AG09309 (cell line): Measurements from ENCODE around the gene ERGIC2.
A peak's percentile ranks its signal among the peaks of the same experiment; 100 is the strongest.

ENCODE experiments used
- DNase-seq: peaks from one replicate; pipeline ENCODE4 v3.0.0-alpha.2; 2010; ENCODE audit warnings: low read depth
- H3K4me3 ChIP-seq: 2 replicates; pipeline ENCODE4 v1.5.1; 2011; ENCODE audit warnings: mild to moderate bottlenecking, low read depth, low read length, moderate library complexity; ENCODE audit not compliant: control insufficient read depth
- CTCF ChIP-seq: IDR thresholded peaks from 2 replicates; pipeline ENCODE4 v1.5.1; 2011; ENCODE audit warnings: mild to moderate bottlenecking, low read depth, low read length, inconsistent platforms; ENCODE audit not compliant: insufficient read depth, control insufficient read depth; ENCODE audit errors: missing control alignments

Gene ERGIC2

GRCh38 chr12:29320295-29321085, 60.5 kb downstream of the ERGIC2 start:
- H3K4me3 ChIP-seq = no peak overlapping the region
- peak; percentile 78 for DNase-seq
- no peak for TF ChIP-seq CTCF

DNA sequence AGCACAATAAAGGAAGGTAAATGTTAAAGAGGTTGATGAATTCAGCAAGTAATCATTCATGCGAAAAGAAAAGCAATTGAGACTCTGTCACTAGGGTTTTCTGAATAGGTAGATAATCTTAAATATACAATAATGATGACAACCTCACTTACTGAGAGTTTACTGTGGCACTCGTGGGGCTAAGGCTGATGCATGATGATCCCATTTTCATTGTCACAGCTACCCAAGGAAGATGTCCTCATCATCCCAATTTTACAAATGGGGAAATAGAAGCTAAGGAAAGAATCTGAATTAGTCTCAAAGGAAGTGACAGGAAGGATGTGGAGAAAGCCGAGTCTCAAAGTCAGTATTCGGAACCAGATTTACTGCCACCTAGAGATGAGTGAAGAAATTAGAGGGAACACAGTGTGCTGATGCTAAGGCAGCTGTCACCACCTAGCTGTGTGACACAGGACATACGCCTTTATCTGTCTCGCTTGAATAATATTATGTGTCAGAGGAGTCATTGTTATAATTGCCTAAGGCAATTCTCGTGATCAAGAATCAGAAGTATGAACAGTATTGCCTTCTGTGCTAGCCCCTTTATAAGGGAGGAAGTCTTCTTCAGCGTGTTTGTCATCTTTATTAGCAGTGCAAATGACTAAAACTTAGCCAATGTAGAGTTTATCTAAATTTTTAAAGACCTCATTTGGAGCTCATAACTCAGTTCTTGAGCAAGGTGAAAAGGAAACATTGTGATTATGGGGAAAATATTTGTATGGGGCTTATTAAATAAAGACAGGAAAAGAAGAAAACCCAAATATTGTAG, 63.2 kb downstream of the ERGIC2 start:
- no peak overlapping the region for H3K4me3 ChIP-seq
- no peak for DNase-seq

GRCh38 chr12:29316752-29317151, 64.2 kb downstream of the ERGIC2 start:
- DNase-seq = no peak
- no peak overlapping the region for H3K4me3 ChIP-seq
- no peak for TF ChIP-seq CTCF

More for the DNA sequence above, 63.2 kb downstream of the ERGIC2 start:
- TF ChIP-seq CTCF = peak; percentile 54

DNA sequence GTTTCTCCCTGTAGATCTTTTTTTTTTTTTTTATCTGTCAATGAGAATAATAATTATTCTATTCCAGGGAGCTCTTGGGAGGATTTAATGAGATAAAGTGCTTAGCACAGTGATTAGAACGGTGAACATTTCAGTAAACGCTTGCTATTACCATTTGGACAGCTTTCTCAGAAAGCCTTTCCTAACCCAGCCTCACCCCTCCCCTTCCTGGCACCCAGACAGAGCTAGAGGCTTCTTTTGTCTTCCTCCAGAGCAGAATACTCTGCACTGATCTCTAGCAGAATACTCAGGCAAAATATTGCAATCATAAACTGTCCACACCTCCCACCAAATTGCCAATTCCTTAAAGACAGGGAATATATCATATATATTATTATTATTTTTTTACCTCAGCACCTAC, 66.6 kb downstream of the ERGIC2 start:
- TF ChIP-seq CTCF = no peak
- H3K4me3 ChIP-seq = no peak overlapping the region
- no peak for DNase-seq

GRCh38 chr12:29310899-29311298, 70.1 kb downstream of the ERGIC2 start:
- TF ChIP-seq CTCF = no peak
- H3K4me3 ChIP-seq = no peak overlapping the region
- no peak for DNase-seq

- no peak for DNase-seq
- no peak overlapping the region for H3K4me3 ChIP-seq
- peak; percentile 43 for TF ChIP-seq CTCF
Measured at GRCh38 chr12:29309320-29309902, 71.6 kb downstream of the ERGIC2 start.
